ENCODE results near the gene MRE11.

DNA sequence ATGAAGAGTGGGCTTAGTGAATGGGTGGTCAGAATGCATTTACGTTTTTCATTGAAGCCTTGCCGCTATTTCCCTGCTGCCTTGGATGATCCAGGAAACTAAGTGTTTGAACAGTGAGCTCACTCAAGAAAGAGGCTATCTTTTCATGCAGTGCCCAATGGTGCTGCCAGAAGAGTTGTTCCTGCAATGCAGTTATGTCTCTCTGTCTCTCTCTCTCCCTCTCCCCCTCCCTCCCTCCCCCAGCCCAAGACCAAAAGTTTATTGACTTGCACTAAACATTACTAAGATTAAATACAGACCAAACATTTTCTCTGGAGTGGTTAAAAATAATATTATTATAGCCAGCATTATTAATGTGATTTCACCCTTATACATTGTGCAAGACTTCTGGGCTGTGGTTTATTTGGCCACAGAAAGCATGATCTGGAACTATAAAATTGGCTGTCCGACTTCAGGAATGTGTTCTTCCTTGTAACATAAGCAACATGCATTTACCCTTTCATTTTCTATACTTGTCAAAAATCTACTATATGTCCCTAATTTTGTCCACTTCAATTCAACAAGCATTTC, 43.5 kb upstream of the MRE11 start:
- TF ChIP-seq ZNF274 (IDR thresholded peaks at IDR 0.05; ENCODE audit: low read depth, low read length) (no peak), YY1 (IDR thresholded peaks at IDR 0.05; ENCODE audit: insufficient read depth, insufficient read length) (no peak)

All from NT2/D1 (cell line).